Fibroblast of the aortic adventitia (primary cell): ENCODE results near the gene PHOSPHO2. TPM values are rescaled to one million over a fixed set of nuclear protein-coding genes. Genes with fewer than 3 reads are reported as not detected.

ENCODE experiments used
- DNase-seq: peaks from one replicate; pipeline ENCODE4 v3.0.0-alpha.2; 2010; ENCODE audit warnings: low read depth
- H3K4me3 ChIP-seq: 2 replicates; pipeline ENCODE4 v1.5.1; 2011; ENCODE audit warnings: low read depth, mild to moderate bottlenecking, control low read depth, low read length, moderate library complexity
- small RNA-seq: library from RNA; depleted of rRNA; stranded (forward); fragments of <200 nt; gene quantifications from one replicate; pipeline ENCODE3, GENCODE V24; 2012
- total RNA-seq: library from RNA; depleted of rRNA; stranded (reverse); fragments of >200 nt; gene quantifications from 2 replicates; pipeline ENCODE4 v1.2.3, GENCODE V29; 2012; ENCODE audit warnings: low replicate concordance
- TF ChIP-seq, protein P1 (sequence below): IDR thresholded peaks from 2 replicates; pipeline ENCODE4 v1.5.1; 2011; ENCODE audit warnings: mild to moderate bottlenecking, low read length, control low read depth, inconsistent platforms; ENCODE audit not compliant: insufficient read depth

The PHOSPHO2 gene
- total RNA-seq, 1 donor: 5.2 TPM

DNA sequence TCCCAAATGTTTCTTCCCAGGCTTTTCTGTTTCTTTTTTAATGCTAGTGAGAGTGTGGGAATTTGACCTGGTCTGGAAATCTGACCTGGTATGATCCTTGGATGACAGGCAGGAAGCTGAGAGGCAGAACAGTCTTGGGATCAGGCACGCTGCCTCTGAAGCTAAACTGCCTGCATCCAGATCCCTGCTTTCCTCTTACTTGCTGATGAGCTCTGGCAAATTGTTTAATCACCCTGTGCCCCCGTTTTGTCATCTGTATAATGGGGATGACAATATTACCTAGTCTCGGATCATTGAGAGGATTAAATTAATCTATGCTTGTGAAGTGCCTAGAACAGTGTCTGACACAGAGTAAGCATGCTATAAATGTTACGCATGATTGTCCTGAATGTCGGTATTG is 42.6 kb downstream of the PHOSPHO2 start:
- TF ChIP-seq, protein P1, sequence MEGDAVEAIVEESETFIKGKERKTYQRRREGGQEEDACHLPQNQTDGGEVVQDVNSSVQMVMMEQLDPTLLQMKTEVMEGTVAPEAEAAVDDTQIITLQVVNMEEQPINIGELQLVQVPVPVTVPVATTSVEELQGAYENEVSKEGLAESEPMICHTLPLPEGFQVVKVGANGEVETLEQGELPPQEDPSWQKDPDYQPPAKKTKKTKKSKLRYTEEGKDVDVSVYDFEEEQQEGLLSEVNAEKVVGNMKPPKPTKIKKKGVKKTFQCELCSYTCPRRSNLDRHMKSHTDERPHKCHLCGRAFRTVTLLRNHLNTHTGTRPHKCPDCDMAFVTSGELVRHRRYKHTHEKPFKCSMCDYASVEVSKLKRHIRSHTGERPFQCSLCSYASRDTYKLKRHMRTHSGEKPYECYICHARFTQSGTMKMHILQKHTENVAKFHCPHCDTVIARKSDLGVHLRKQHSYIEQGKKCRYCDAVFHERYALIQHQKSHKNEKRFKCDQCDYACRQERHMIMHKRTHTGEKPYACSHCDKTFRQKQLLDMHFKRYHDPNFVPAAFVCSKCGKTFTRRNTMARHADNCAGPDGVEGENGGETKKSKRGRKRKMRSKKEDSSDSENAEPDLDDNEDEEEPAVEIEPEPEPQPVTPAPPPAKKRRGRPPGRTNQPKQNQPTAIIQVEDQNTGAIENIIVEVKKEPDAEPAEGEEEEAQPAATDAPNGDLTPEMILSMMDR: no peak
- no peak overlapping the region for H3K4me3 ChIP-seq
- no peak for DNase-seq

DNA sequence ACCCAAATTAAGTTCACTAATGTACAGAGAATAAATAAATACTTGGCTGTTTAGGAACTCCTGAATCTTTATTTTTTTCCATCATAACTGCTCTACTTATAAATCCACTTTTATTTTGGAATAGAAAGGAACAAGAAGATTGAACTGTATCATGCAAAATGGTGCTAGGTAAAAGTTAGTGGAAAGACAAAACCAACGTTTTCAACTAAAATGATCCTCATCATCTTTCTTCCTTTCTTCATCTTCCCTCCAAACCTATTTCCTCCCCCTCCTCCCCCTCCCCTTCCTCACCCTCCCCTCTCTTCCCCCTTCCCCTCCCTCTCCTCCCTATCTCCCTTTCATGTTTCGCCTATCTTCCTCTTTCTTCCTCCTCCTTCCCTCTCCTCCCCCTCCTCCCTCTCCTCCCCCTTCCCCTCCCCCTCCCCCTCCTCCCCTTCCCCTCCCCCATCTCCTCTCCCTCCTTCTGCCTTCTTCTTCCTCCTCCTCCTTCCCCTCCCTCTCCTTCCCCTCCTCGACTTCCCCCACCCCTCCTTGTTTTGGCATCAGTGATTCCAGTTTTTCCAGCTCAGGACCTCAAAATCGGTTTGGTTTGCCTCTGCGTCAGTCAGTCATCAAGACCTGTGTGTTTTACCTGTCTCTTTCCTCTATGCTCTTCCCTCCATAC is 44.4 kb downstream of the PHOSPHO2 start:
- TF ChIP-seq, protein P1: no peak
- DNase-seq: no peak
- no peak overlapping the region for H3K4me3 ChIP-seq

DNA sequence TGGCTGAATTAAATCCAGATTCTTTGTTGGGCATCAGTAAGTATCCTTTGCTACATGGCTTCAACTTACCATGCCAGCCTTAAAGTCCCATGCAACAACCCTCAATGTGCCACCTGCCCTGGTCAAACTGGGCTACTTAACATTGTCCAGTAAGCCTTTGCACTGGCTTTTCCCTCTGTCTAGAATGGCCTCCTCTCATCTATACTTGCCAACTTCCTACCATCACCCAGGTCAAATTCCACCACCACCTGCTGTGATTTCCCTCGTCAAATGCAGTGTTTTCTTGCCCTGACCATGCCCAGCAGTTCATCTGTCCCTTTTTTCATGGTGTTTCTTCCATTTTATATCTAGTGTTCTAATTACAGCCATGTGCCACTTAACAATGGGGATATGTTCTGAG is 45.1 kb downstream of the PHOSPHO2 start:
- no peak for DNase-seq
- no peak overlapping the region for H3K4me3 ChIP-seq
- TF ChIP-seq, protein P1: no peak

DNA sequence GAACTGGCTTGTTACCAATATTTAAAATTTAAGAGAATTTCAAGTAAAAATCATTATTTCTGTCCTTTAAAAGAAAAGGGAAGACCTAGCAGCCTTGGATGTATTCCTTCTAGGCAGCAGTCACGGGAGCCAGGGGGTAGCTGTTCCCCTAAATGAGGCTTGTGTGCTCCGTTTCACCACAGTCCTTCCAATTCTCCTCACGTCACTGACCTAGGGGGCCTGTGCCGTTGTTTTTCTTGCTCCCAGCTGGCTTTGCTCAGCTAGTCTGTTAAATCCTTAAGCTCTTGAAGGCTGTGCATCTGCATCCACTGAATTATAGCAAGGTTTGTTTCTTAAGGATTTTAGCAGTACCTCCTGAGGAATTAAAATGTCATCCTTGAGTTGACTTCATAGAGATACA is 49.3 kb downstream of the PHOSPHO2 start:
- no peak overlapping the region for H3K4me3 ChIP-seq
- DNase-seq: no peak
- TF ChIP-seq, protein P1: no peak

DNA sequence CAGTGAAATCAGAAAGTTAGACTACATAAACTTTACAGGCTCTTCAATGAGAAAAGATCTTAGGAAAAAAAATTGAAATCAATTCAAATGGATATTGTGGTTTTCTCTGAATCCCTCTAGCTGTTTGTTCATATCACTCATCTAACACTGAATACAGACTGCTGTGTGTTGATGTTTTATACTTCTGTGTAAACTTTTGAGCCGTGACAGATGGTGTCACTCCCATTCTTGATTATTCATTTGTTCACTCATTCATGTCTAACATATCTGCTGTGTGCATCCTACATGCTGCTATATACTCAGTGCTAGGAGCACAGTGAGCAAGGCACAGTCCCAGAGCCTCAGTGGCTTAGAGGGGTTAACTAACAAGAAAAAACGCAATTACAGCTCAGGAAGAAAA is 52.0 kb downstream of the PHOSPHO2 start:
- no peak overlapping the region for H3K4me3 ChIP-seq
- TF ChIP-seq, protein P1: no peak
- DNase-seq: no peak

DNA sequence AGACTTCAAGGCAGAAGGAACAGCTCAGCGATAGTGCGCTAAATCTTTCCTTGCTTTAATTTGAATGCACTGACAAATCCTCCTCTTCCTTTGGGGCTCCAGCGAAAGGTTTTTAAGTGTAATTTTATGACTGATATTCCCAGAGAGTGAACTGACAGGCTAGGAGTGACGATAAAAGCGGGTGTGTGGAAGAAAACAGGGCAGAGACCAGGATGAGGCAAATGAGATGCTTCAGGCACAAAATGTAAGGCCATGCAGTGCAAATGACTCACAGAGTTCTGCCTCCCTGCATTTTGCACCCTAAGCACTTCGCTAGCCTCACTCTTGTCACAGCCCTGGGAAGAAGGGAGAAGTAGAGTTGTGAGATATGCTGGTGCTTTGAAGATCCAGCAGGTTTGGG is 54.0 kb downstream of the PHOSPHO2 start:
- no peak for DNase-seq
- TF ChIP-seq, protein P1: no peak
- no peak overlapping the region for H3K4me3 ChIP-seq

Small RNAs within 50 kb of the gene (small RNA-seq; reads per million reads assigned to genes)
- gene RF00432: not detected

Other genes starting within 250 kb of the PHOSPHO2 start
- gene BBS5, start 215.0 kb upstream of the PHOSPHO2 start, total RNA-seq: 4.0 and 7.3 TPM in 2 replicates
- gene KLHL41, start 184.8 kb upstream of the PHOSPHO2 start, total RNA-seq: 1.4 and 2.1 TPM in 2 replicates
- 17.6 and 24.0 TPM in 2 replicates for gene FASTKD1, start 120.6 kb upstream of the PHOSPHO2 start, total RNA-seq
- gene PPIG, start 110.1 kb upstream of the PHOSPHO2 start, total RNA-seq: 43.5 and 43.7 TPM in 2 replicates
- gene CFAP210, start 64 bp upstream of the PHOSPHO2 start, total RNA-seq: 0.09 TPM in 1 of 2 replicates, not detected in the other
- gene KLHL23, start 39.4 kb downstream of the PHOSPHO2 start, total RNA-seq: 0.57 and 2.4 TPM in 2 replicates
- gene SSB, start 104.4 kb downstream of the PHOSPHO2 start, total RNA-seq: 98.8 and 141 TPM in 2 replicates
- 44.3 and 76.6 TPM in 2 replicates for gene METTL5, start 130.4 kb downstream of the PHOSPHO2 start, total RNA-seq
- 29.2 and 45.5 TPM in 2 replicates for gene UBR3, start 133.0 kb downstream of the PHOSPHO2 start, total RNA-seq